Measurements from ENCODE around the gene PRKD1. TPM values are rescaled to one million over a fixed set of nuclear protein-coding genes. Genes with fewer than 3 reads are reported as not detected.

Gene PRKD1
- polyA plus RNA-seq, 1 of the 3 experiments (the other 2 are of a cell fraction), result 0.07 TPM

DNA sequence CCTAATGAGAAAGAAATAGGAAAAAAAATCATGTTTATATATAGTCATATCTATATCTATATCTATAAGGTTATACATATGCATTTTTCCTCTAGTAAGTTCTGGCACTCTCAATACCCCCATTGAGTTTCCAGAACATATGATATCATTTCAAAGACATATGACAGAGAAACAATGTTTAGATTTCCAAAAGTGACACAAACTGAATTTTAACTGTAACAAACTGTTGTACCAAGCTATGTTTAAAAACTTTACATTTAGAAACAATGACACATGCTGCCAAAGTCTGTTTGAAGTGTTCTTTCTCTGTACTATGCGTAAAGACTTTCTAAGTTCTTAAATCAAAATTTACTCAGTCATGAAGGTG, 171.6 kb downstream of the PRKD1 start:
- Histone ChIP-seq H3K9me2 (no peaks in the 10 kb centered on the region), H3K4me3 (ENCODE audit: low read depth in 2 of 2, low read length in 1 of 2) (no peak overlapping the region), H3K27me3 (ENCODE audit: insufficient read depth) (0 out of 2 replicates have a peak, but pooled peaks cover 5% of the 10 kb centered on the region), H3F3A (replicated peaks; ENCODE audit: insufficient read depth) (no peaks in the 10 kb centered on the region), H3K9ac (no peak overlapping the region), H3K27ac (ENCODE audit: low read depth in 2 of 2, low read length in 1 of 2) (no peak overlapping the region), H4K20me1 (ENCODE audit: insufficient read depth) (no peaks in the 10 kb centered on the region), H3K4me1 (ENCODE audit: control insufficient read depth in 1 of 2, insufficient read depth in 2 of 2, low read depth in 1 of 2, low read length in 1 of 2) (no peaks in the 10 kb centered on the region), H2AFZ (ENCODE audit: low read depth) (no peak overlapping the region), H3K79me2 (ENCODE audit: insufficient read depth) (no peaks in the 10 kb centered on the region), H3K4me2 (no peak overlapping the region), H3K36me3 (replicated peaks in 1 of 2; ENCODE audit: control insufficient read depth in 1 of 2, insufficient read depth in 2 of 2, low read length in 1 of 2) (no peaks in the 10 kb centered on the region), H3K9me3 (no peaks in the 10 kb centered on the region)
- CTCF ChIA-PET, result no interaction called here
- WGBS (ENCODE audit: low lambda C conversion rate), result 12% methylated on average over 1 of the region's 1 CpG
- DNase-seq, result no peak
- POLR2A ChIA-PET, result no interaction called here
- TF ChIP-seq, protein P1, sequence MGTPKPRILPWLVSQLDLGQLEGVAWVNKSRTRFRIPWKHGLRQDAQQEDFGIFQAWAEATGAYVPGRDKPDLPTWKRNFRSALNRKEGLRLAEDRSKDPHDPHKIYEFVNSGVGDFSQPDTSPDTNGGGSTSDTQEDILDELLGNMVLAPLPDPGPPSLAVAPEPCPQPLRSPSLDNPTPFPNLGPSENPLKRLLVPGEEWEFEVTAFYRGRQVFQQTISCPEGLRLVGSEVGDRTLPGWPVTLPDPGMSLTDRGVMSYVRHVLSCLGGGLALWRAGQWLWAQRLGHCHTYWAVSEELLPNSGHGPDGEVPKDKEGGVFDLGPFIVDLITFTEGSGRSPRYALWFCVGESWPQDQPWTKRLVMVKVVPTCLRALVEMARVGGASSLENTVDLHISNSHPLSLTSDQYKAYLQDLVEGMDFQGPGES (IDR thresholded peaks at IDR 0.05; ENCODE audit: low read depth, low read length), result no peak
- TF ChIP-seq RAD21 (IDR thresholded peaks at IDR 0.05; ENCODE audit: low read length) (no peak), SIN3A (IDR thresholded peaks at IDR 0.05; ENCODE audit: borderline replicate concordance, low read depth, low read length) (no peak)

DNA sequence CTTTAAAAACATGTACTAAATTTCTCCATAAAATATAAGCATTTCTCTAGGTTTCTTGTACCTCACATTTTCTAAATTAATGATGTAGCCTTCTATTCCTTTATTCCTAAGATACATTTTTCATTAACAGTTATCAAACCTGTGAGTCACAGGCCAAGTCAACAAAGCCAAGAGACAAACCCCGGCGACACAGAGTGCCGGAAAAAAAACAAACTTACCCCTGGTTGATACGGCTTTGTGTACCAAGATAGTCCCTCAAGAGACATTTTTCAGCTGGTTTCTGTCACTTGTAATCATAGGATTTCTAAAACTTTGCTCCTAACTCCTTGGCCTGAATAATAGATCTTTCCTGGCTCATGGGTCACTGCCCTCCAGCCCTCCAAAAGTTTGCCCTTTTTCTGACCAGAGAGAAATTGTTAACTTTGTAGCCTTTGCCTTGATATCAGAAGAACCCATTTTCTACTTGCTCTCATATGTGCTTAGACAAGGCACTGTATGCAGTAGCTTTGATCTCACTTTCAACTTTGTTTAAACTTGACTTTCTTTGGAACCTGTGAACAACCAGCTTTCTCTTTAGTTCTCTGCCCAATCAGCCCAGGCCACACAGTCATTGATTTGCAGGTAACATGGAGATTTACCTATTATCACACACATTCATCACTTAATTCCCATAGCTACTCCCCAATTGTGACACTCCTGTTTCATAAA, 172.2 kb downstream of the PRKD1 start:
- DNase-seq, result no peak
- H3F3A ChIP-seq (replicated peaks; ENCODE audit: insufficient read depth), result no peaks in the 10 kb centered on the region
- H2AFZ ChIP-seq (ENCODE audit: low read depth), result no peak overlapping the region
- WGBS (ENCODE audit: low lambda C conversion rate), result 0% methylated on average over 4 of the region's 4 CpGs
- H3K27ac ChIP-seq (ENCODE audit: low read depth in 2 of 2, low read length in 1 of 2), result no peak overlapping the region
- no peak overlapping the region for H3K4me3 ChIP-seq (ENCODE audit: low read depth in 2 of 2, low read length in 1 of 2)
- H3K27me3 ChIP-seq (ENCODE audit: insufficient read depth), result 0 out of 2 replicates have a peak, but pooled peaks cover 5% of the 10 kb centered on the region
- H3K4me1 ChIP-seq (ENCODE audit: control insufficient read depth in 1 of 2, insufficient read depth in 2 of 2, low read depth in 1 of 2, low read length in 1 of 2), result no peaks in the 10 kb centered on the region
- TF ChIP-seq, protein P2, sequence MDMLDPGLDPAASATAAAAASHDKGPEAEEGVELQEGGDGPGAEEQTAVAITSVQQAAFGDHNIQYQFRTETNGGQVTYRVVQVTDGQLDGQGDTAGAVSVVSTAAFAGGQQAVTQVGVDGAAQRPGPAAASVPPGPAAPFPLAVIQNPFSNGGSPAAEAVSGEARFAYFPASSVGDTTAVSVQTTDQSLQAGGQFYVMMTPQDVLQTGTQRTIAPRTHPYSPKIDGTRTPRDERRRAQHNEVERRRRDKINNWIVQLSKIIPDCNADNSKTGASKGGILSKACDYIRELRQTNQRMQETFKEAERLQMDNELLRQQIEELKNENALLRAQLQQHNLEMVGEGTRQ (IDR thresholded peaks at IDR 0.05; ENCODE audit: borderline replicate concordance, low read depth, low read length), result no peak
- TF ChIP-seq MXI1 (IDR thresholded peaks at IDR 0.05; ENCODE audit: low read depth, low read length), result no peak
- TF ChIP-seq FOXM1 (IDR thresholded peaks at IDR 0.05; ENCODE audit: low read depth), result no peak
- no peak for TF ChIP-seq TEAD4 (IDR thresholded peaks at IDR 0.05; ENCODE audit: borderline replicate concordance, insufficient read depth)
- no peak for TF ChIP-seq RCOR1 (IDR thresholded peaks at IDR 0.05; ENCODE audit: low read length)
- TF ChIP-seq, protein P3, sequence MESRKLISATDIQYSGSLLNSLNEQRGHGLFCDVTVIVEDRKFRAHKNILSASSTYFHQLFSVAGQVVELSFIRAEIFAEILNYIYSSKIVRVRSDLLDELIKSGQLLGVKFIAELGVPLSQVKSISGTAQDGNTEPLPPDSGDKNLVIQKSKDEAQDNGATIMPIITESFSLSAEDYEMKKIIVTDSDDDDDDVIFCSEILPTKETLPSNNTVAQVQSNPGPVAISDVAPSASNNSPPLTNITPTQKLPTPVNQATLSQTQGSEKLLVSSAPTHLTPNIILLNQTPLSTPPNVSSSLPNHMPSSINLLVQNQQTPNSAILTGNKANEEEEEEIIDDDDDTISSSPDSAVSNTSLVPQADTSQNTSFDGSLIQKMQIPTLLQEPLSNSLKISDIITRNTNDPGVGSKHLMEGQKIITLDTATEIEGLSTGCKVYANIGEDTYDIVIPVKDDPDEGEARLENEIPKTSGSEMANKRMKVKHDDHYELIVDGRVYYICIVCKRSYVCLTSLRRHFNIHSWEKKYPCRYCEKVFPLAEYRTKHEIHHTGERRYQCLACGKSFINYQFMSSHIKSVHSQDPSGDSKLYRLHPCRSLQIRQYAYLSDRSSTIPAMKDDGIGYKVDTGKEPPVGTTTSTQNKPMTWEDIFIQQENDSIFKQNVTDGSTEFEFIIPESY (IDR thresholded peaks at IDR 0.05; ENCODE audit: borderline replicate concordance, low read depth), result no peak
- TF ChIP-seq, protein P4, sequence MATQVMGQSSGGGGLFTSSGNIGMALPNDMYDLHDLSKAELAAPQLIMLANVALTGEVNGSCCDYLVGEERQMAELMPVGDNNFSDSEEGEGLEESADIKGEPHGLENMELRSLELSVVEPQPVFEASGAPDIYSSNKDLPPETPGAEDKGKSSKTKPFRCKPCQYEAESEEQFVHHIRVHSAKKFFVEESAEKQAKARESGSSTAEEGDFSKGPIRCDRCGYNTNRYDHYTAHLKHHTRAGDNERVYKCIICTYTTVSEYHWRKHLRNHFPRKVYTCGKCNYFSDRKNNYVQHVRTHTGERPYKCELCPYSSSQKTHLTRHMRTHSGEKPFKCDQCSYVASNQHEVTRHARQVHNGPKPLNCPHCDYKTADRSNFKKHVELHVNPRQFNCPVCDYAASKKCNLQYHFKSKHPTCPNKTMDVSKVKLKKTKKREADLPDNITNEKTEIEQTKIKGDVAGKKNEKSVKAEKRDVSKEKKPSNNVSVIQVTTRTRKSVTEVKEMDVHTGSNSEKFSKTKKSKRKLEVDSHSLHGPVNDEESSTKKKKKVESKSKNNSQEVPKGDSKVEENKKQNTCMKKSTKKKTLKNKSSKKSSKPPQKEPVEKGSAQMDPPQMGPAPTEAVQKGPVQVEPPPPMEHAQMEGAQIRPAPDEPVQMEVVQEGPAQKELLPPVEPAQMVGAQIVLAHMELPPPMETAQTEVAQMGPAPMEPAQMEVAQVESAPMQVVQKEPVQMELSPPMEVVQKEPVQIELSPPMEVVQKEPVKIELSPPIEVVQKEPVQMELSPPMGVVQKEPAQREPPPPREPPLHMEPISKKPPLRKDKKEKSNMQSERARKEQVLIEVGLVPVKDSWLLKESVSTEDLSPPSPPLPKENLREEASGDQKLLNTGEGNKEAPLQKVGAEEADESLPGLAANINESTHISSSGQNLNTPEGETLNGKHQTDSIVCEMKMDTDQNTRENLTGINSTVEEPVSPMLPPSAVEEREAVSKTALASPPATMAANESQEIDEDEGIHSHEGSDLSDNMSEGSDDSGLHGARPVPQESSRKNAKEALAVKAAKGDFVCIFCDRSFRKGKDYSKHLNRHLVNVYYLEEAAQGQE (IDR thresholded peaks at IDR 0.05; ENCODE audit: low read depth, low read length), result no peak
- TF ChIP-seq ELF1 (IDR thresholded peaks at IDR 0.05), result no peak
- TF ChIP-seq, protein P5, sequence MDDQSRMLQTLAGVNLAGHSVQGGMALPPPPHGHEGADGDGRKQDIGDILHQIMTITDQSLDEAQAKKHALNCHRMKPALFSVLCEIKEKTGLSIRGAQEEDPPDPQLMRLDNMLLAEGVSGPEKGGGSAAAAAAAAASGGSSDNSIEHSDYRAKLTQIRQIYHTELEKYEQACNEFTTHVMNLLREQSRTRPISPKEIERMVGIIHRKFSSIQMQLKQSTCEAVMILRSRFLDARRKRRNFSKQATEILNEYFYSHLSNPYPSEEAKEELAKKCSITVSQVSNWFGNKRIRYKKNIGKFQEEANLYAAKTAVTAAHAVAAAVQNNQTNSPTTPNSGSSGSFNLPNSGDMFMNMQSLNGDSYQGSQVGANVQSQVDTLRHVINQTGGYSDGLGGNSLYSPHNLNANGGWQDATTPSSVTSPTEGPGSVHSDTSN (IDR thresholded peaks at IDR 0.05), result no peak
- no peak for TF ChIP-seq RXRA (IDR thresholded peaks at IDR 0.05; ENCODE audit: borderline replicate concordance, low read depth)
- TF ChIP-seq YY1 (IDR thresholded peaks at IDR 0.05; ENCODE audit: low read depth), result no peak
- CTCF ChIA-PET, result no interaction called here
- no peaks in the 10 kb centered on the region for H3K9me2 ChIP-seq
- POLR2A ChIA-PET, result no interaction called here
- no peaks in the 10 kb centered on the region for H3K79me2 ChIP-seq (ENCODE audit: insufficient read depth)
- no peaks in the 10 kb centered on the region for H4K20me1 ChIP-seq (ENCODE audit: insufficient read depth)
- no peaks in the 10 kb centered on the region for H3K9me3 ChIP-seq
- H3K36me3 ChIP-seq (replicated peaks in 1 of 2; ENCODE audit: control insufficient read depth in 1 of 2, insufficient read depth in 2 of 2, low read length in 1 of 2), result no peaks in the 10 kb centered on the region
- H3K9ac ChIP-seq, result no peak overlapping the region
- no peak overlapping the region for H3K4me2 ChIP-seq

Measured in SK-N-SH (cell line).